Anterior cingulate cortex (tissue), 58 donors: Measurements from ENCODE around the gene PPARA.

Source experiments
- DNase-seq, 58 donors: peaks; one replicate each; lab custom pipeline; 2025; lab: John Stamatoyannopoulos, UW

PPARA gene

GRCh38 chr22:46281866-46282678, 131.7 kb downstream of the PPARA start:
- DNase-seq = no peak

GRCh38 chr22:46286006-46286405, 135.7 kb downstream of the PPARA start:
- no peak for DNase-seq

GRCh38 chr22:46286941-46287872, 136.9 kb downstream of the PPARA start:
- DNase-seq = no peak

- DNase-seq = no peak
Measured at GRCh38 chr22:46287873-46288751, 137.8 kb downstream of the PPARA start.

GRCh38 chr22:46288846-46289243, 138.5 kb downstream of the PPARA start:
- DNase-seq = no peak

DNA sequence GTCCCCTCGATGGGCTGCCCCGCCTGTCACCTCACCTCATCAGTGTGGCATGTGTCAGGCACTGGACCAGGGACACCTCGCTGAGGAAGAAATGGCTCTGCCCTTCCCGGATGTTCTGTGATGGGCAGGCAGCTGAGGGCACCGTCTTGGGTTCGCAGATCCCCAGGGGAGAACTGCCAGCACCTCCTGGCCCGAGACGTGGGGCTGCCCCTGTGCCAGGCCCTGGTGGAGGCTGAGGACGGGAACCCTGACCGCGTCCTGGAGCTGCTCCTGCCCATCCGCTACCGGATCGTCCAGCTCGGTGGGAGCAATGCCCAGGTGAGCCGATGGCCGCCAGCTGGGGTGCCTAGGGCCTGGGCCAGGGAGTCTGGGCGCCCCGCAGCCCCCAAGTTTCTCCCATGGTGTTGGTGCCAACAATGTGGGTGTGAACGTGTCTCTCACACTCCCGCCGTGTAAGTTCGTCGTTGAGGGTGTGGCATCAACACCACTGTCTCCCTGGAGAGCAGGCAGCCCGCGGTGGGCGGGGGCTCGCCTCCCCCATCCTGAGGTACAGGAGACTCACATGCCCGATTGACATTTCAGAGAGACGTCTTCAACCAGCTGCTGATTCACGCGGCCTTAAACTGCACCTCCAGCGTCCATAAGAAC, 139.0 kb downstream of the PPARA start:
- DNase-seq = no peak

DNA sequence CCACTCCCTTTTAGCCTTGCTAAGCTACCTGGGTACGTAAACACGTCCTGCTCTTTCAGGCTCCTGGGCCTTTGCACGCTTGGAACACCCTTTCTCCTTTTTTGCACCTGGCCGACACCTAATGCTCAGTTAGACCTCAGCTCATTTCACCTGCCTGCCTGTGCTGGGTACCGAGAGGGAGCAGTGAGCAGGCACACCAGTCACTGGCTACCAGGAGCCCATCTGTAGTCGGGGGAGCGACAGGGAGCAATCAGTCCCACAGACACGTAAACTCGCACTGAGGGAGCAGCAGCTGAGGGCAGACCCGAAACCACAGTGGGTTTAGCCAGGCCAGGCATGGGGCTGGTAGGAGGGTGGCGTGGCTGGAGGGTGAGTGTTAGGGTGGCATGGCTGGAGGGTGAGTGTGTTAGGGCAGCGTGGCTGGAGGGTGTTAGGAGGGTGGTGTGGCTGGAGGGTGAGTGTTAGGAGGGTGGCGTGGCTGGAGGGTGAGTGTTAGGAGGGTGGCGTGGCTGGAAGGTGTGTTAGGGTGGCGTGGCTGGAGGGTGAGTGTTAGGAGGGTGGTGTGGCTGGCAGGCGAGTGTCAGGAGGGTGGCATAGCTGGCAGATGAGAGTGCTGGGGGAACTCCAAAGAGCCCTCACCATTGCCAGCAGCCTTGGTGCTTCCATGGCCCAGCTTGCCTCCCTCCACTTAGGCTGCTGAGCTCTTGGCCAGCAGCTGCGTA, 140.0 kb downstream of the PPARA start:
- DNase-seq = no peak

GRCh38 chr22:46290843-46291785, 140.8 kb downstream of the PPARA start:
- no peak for DNase-seq

DNA sequence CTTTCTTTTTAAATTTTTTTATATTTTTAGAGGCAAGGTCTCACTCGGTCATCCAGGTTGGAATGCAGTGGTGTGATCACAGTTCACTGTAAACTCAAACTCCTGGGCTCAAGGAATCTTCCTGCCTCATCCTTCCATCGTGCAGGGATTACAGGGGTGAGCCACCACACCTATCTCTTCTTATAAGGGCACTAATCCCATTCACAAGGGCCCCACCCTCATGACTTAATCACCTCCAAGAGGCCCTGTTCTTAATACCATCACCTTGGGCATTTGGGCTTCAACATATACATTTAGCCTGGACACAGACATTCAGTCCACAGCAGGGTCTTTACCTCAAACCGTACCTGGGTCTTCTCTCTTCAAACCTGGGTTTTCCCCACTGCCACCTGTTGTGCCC, 141.8 kb downstream of the PPARA start:
- no peak for DNase-seq

DNA sequence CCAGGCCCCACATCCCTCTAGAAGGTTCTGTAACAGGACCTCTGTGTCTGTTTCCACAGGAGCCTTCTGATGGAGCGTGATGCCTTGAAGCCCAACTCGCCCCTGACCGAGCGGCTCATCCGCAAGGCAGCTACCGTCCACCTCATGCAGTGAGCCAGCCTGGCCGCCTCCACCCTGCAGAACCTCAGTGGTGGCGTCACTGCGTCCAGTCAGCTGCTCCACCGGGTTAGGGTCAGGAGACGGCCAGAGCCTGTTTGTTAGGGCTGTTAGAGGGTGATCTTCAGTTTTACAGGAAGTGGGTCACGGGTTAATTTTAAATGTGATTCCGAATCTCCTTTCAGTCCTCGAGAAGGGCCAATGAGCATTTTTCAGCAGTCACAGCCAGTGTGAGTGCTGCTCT, 142.4 kb downstream of the PPARA start:
- DNase-seq = no peak
